ENCODE measurements around the gene ADAMTSL1. TPM values are rescaled to one million over a fixed set of nuclear protein-coding genes. Genes with fewer than 3 reads are reported as not detected.

ADAMTSL1 gene
- total RNA-seq, 1 experiment from 2014 or later: not detected

GRCh38 chr9:18636781-18637180 is 162.8 kb downstream of the ADAMTSL1 start:
- Histone ChIP-seq H3K4me3 (ENCODE audit: low read depth in 2 of 2, low read length in 2 of 2) (no peak overlapping the region), H3K27ac (ENCODE audit: low read length) (no peak overlapping the region), H3K9me3 (ENCODE audit: control insufficient read depth, insufficient read depth, low read depth, low read length) (no peaks in the 10 kb centered on the region), H3K4me1 (ENCODE audit: control insufficient read depth, insufficient read depth, low read length) (no peaks in the 10 kb centered on the region), H3K36me3 (ENCODE audit: control insufficient read depth, insufficient read depth, low read length) (no peaks in the 10 kb centered on the region), H3K27me3 (ENCODE audit: control insufficient read depth, insufficient read depth, low read length) (no peaks in the 10 kb centered on the region)
- intact Hi-C loops (cut with micrococcal nuclease; ENCODE audit: unreplicated experiment): no loop called here
- no peak for TF ChIP-seq CTCF (IDR thresholded peaks at IDR 0.05)
- TF ChIP-seq POLR2AphosphoS5 (IDR thresholded peaks at IDR 0.05; ENCODE audit: low read depth, low read length): no peak
- no peak for TF ChIP-seq SIN3A (IDR thresholded peaks at IDR 0.05; ENCODE audit: borderline replicate concordance, insufficient read depth, low read depth, low read length)
- no peak for TF ChIP-seq REST (IDR thresholded peaks at IDR 0.05; ENCODE audit: insufficient read depth in 1 of 2, low read depth in 2 of 2, low read length in 1 of 2)
- TF ChIP-seq TCF7L2 (IDR thresholded peaks at IDR 0.05; ENCODE audit: low read depth, low read length): no peak
- in situ Hi-C loops (cut with HindIII; ENCODE audit: low pct_unique_long_range_greater_than_20kb, low sequenced_read_pairs): no loop called here
- ATAC-seq (no peak), DNase-seq (ENCODE audit: low read depth, low spot score) (no peak)
- ChIA-PET POLR2A (no interaction called here), CTCF (no interaction called here)
- BruUV-seq (replicated peaks): no TSS peak

- no TSS peak for BruUV-seq (replicated peaks)
- Histone ChIP-seq H3K4me1 (ENCODE audit: control insufficient read depth, insufficient read depth, low read length) (no peaks in the 10 kb centered on the region), H3K4me3 (ENCODE audit: low read depth in 2 of 2, low read length in 2 of 2) (no peak overlapping the region), H3K9me3 (ENCODE audit: control insufficient read depth, insufficient read depth, low read depth, low read length) (no peaks in the 10 kb centered on the region), H3K36me3 (ENCODE audit: control insufficient read depth, insufficient read depth, low read length) (no peaks in the 10 kb centered on the region), H3K27me3 (ENCODE audit: control insufficient read depth, insufficient read depth, low read length) (no peaks in the 10 kb centered on the region), H3K27ac (ENCODE audit: low read length) (no peak overlapping the region)
- POLR2A ChIA-PET: no interaction called here
- in situ Hi-C loops (cut with HindIII; ENCODE audit: low pct_unique_long_range_greater_than_20kb, low sequenced_read_pairs) (no loop called here), intact Hi-C loops (cut with micrococcal nuclease; ENCODE audit: unreplicated experiment) (no loop called here)
- ATAC-seq (no peak), DNase-seq (ENCODE audit: low read depth, low spot score) (no peak)
- TF ChIP-seq REST (IDR thresholded peaks at IDR 0.05; ENCODE audit: insufficient read depth in 1 of 2, low read depth in 2 of 2, low read length in 1 of 2) (no peak), CTCF (IDR thresholded peaks at IDR 0.05) (no peak), TCF7L2 (IDR thresholded peaks at IDR 0.05; ENCODE audit: low read depth, low read length) (no peak), POLR2AphosphoS5 (IDR thresholded peaks at IDR 0.05; ENCODE audit: low read depth, low read length) (no peak), SIN3A (IDR thresholded peaks at IDR 0.05; ENCODE audit: borderline replicate concordance, insufficient read depth, low read depth, low read length) (no peak)
- CTCF ChIA-PET: no interaction called here
Measured at GRCh38 chr9:18638371-18639249, 164.7 kb downstream of the ADAMTSL1 start.

Data from Panc1 (cell line).